ENCODE results near the gene GATA5.
A peak's percentile ranks its signal among the peaks of the same experiment; 100 is the strongest.

DNA sequence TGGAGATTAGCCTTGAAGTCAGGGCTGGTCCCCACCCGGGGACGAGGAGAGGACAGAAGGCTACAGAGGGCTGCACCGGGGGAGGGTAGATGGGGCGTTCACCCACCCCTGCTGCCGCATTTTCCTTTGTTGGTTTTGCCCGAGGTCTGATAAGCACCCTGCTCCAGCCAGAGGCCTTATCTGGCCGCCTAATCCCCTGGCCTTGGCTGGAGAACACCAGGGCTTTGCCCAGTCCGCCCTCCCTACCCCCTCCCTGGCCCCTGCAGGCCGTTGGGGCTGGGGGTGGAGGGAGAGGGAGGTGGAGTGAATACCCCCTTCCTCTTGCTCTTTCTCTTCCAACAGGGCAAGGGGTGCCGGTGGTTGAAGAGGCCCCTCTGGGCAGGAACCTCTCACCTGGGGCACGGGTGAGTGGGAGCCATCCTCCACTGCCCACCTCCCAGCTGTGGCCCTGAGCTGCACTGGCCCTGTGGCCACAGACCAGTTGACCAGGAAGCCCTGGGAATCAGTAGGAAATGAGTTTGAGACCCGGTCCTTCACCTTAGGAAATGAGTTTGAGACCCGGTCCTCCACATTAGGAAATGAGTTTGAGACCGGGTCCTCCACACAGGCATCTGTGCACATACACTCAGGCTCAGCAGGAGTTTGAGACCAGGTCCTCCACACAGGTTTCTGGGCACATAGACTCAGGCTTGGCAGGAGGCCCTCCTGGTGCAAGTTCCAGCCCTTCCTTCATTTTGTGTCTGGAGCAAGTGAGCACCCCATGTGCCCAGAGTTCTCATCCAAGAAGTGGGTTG lies 12.0 kb upstream of the GATA5 start:
- TF ChIP-seq GATA2 (IDR thresholded peaks at IDR 0.05; ENCODE audit: low read depth, low read length) (peak; percentile 54; the same call in 1 of the 2 replicates), GATA3 (IDR thresholded peaks at IDR 0.05; ENCODE audit: low read depth, low read length) (no peak)

All from SH-SY5Y (cell line).